Mesenchymal stem cell (in vitro differentiated cells and primary cell): ENCODE results near the gene METTL3.

ENCODE experiments used
- DNase-seq: peaks from one replicate; pipeline ENCODE4 v3.0.0-alpha.2; 2013
- H2AFZ ChIP-seq: one replicate; pipeline ENCODE4 v1.6.1; 2013; ENCODE audit warnings: low read depth, mild to moderate bottlenecking, control low read depth, inconsistent platforms, low read length, moderate library complexity
- H2AK5ac ChIP-seq: 2 replicates; pipeline ENCODE4 v1.6.1; 2013; ENCODE audit warnings: low read length, moderate library complexity, mild to moderate bottlenecking, inconsistent platforms; ENCODE audit not compliant: severe bottlenecking
- H2BK120ac ChIP-seq: one replicate; pipeline ENCODE4 v1.6.1; 2013; ENCODE audit warnings: low read depth, mild to moderate bottlenecking, inconsistent platforms, low read length, moderate library complexity
- H2BK12ac ChIP-seq, 2 experiments: one replicate each; pipeline ENCODE4 v1.6.1; 2013; ENCODE audit warnings: inconsistent platforms in 2 of 2, low read length in 2 of 2, mild to moderate bottlenecking in 2 of 2, moderate library complexity in 2 of 2, control low read depth in 1 of 2
- H2BK15ac ChIP-seq: one replicate; pipeline ENCODE4 v1.6.1; 2013; ENCODE audit warnings: mild to moderate bottlenecking, low read depth, inconsistent platforms; ENCODE audit not compliant: poor library complexity, severe bottlenecking
- H2BK5ac ChIP-seq: 2 replicates; pipeline ENCODE4 v1.6.1; 2013; ENCODE audit warnings: low read depth, mild to moderate bottlenecking, low read length, control low read depth, inconsistent platforms; ENCODE audit not compliant: poor library complexity, severe bottlenecking
- H3K14ac ChIP-seq, 2 experiments: one replicate each; pipeline ENCODE4 v1.6.1; 2013; ENCODE audit warnings: inconsistent platforms in 2 of 2, low read length in 2 of 2, control low read depth in 1 of 2, mild to moderate bottlenecking in 1 of 2, moderate library complexity in 1 of 2
- H3K18ac ChIP-seq, 2 experiments: one replicate each; pipeline ENCODE4 v1.6.1; 2013; ENCODE audit warnings: inconsistent platforms in 2 of 2, low read length in 2 of 2, control low read depth in 1 of 2, low read depth in 1 of 2, mild to moderate bottlenecking in 1 of 2
- H3K23ac ChIP-seq, 2 experiments: one replicate each; pipeline ENCODE4 v1.6.1; 2013; ENCODE audit warnings: inconsistent platforms in 2 of 2, low read length in 2 of 2, mild to moderate bottlenecking in 2 of 2, moderate library complexity in 2 of 2, control low read depth in 1 of 2
- H3K27ac ChIP-seq: 2 replicates; pipeline ENCODE4 v1.5.1; 2013; ENCODE audit warnings: mild to moderate bottlenecking, moderate library complexity, low read length, control low read depth, inconsistent platforms; ENCODE audit not compliant: poor library complexity, severe bottlenecking
- H3K27me3 ChIP-seq, 2 experiments: 2 replicates each; pipeline versions ENCODE4 v1.6.1 to v1.7.0; 2013; ENCODE audit warnings: low read length in 2 of 2, mild to moderate bottlenecking in 2 of 2, moderate library complexity in 2 of 2, control low read depth in 1 of 2, inconsistent platforms in 1 of 2; ENCODE audit not compliant: control insufficient read depth in 1 of 2, insufficient read depth in 1 of 2
- H3K36me3 ChIP-seq, 2 experiments: 2 replicates each; pipeline versions ENCODE4 v1.6.1 to v1.7.0; 2013; ENCODE audit warnings: low read length in 2 of 2, control low read depth in 1 of 2, inconsistent platforms in 1 of 2, low read depth in 1 of 2, mild to moderate bottlenecking in 1 of 2; ENCODE audit not compliant: insufficient read depth in 2 of 2, control insufficient read depth in 1 of 2
- H3K4ac ChIP-seq, 2 experiments: one replicate each; pipeline ENCODE4 v1.6.1; 2013; ENCODE audit warnings: inconsistent platforms in 2 of 2, low read length in 2 of 2, mild to moderate bottlenecking in 2 of 2, moderate library complexity in 2 of 2, control low read depth in 1 of 2, low read depth in 1 of 2
- H3K4me1 ChIP-seq: 2 replicates; pipeline ENCODE4 v1.6.1; 2013; ENCODE audit warnings: low read depth, low read length, control low read depth; ENCODE audit not compliant: control insufficient read depth, insufficient read depth
- H3K4me2 ChIP-seq: 2 replicates; pipeline ENCODE4 v1.6.1; 2013; ENCODE audit warnings: low read length, mild to moderate bottlenecking, inconsistent platforms; ENCODE audit not compliant: poor library complexity, severe bottlenecking
- H3K4me3 ChIP-seq, 2 experiments: 2 replicates each; pipeline versions ENCODE4 v1.5.1 to v1.7.0; 2013; ENCODE audit warnings: low read length in 2 of 2, mild to moderate bottlenecking in 2 of 2, control low read depth in 1 of 2, low read depth in 1 of 2; ENCODE audit not compliant: insufficient read depth in 1 of 2
- H3K79me1 ChIP-seq: replicated peaks from 2 replicates; pipeline ENCODE4 v1.6.1; 2013; ENCODE audit warnings: mild to moderate bottlenecking, control low read depth, low read length, inconsistent platforms; ENCODE audit not compliant: poor library complexity, severe bottlenecking
- H3K9ac ChIP-seq: 2 replicates; pipeline ENCODE4 v1.7.0; 2013; ENCODE audit warnings: mild to moderate bottlenecking, low read length, moderate library complexity
- H3K9me3 ChIP-seq: 2 replicates; pipeline ENCODE4 v1.7.0; 2013; ENCODE audit warnings: mild to moderate bottlenecking, low read length; ENCODE audit not compliant: control insufficient read depth
- H4K8ac ChIP-seq: one replicate; pipeline ENCODE4 v1.6.1; 2013; ENCODE audit warnings: inconsistent platforms, mild to moderate bottlenecking, low read length, moderate library complexity
- H4K91ac ChIP-seq: one replicate; pipeline ENCODE4 v1.6.1; 2013; ENCODE audit warnings: mild to moderate bottlenecking, low read length, inconsistent platforms
- WGBS: methylation state at CpG from one replicate; pipeline ENCODE4 v1.1.7; 2013; ENCODE audit warnings: mixed read lengths; 5-methylcytosine and 5-hydroxymethylcytosine counted together

Gene METTL3

GRCh38 chr14:21514341-21514740 lies 3.2 kb upstream of the METTL3 start:
- Histone ChIP-seq H3K79me1 (no peaks in the 10 kb centered on the region), H3K14ac (no peak overlapping the region), H4K8ac (no peak overlapping the region), H3K4me2 (no peak overlapping the region), H2AK5ac (no peak overlapping the region), H3K9ac (no peak overlapping the region), H2BK5ac (no peak overlapping the region), H3K4me3 (no peak overlapping the region), H3K36me3 (no peaks in the 10 kb centered on the region), H3K27me3 (no peaks in the 10 kb centered on the region), H2BK12ac (no peak overlapping the region), H2AFZ (no peak overlapping the region), H2BK15ac (no peak overlapping the region), H3K27ac (no peak overlapping the region), H3K4ac (no peak overlapping the region), H3K4me1 (no peaks in the 10 kb centered on the region), H3K9me3 (no peaks in the 10 kb centered on the region), H4K91ac (no peak overlapping the region), H2BK120ac (no peak overlapping the region), H3K23ac (no peak overlapping the region), H3K18ac (no peak overlapping the region)
- WGBS: 83% methylated on average over 1 of the region's 1 CpG
- DNase-seq: no peak

DNA sequence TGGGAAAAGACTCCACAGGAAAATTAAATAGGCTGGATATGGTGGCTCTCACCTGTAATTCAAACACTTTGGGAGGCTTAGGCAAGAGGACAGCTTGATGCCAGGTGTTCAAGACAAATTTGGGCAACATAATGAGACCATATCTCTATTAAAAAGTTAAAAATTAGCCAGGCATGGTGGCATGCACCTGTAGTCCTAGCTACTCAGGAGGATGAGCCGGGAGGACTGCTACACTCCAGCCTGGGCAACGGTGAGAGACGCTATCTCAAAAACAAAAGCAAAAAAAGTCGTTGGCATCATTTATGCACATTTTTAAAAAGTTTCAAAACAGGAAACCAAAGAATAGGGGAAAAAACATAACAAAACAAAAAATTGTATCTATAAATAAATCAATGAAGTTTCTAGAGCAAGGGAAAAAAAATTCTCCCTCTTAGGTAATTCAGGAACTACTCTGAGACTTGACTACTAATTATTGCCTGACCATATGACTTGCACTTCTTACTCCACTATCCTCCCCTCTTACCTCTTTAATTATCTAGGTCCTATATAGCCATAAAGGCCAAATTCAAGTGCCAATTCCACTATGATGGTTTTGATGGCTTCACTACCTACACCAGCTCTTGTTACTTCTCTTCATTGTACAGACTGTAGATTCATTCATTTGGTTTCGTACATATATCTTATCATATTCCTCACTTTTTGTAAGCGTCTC lies 1.6 kb downstream of the METTL3 start:
- Histone ChIP-seq H2AK5ac (no peak overlapping the region), H3K9ac (peak overlapping the region; percentile 95), H3K27me3 (no peaks in the 10 kb centered on the region), H3K36me3 (peaks cover 7 to 18% of the 10 kb centered on the region in 2 experiments), H4K91ac (no peak overlapping the region), H2BK15ac (no peak overlapping the region), H2BK5ac (no peak overlapping the region), H4K8ac (no peak overlapping the region), H3K9me3 (no peaks in the 10 kb centered on the region), H3K18ac (no peak overlapping the region), H2AFZ (no peak overlapping the region), H3K4me1 (no peaks in the 10 kb centered on the region), H3K14ac (no peak overlapping the region), H3K23ac (no peak overlapping the region), H3K4ac (no peak overlapping the region), H3K27ac (no peak overlapping the region), H3K4me3 (peak overlapping the region in 1 of 2 experiments; percentile 99), H3K4me2 (no peak overlapping the region), H3K79me1 (peaks cover 4% of the 10 kb centered on the region), H2BK120ac (no peak overlapping the region), H2BK12ac (no peak overlapping the region)
- DNase-seq: no peak
- WGBS: over 99% methylated on average over 5 of the region's 6 CpGs

- Histone ChIP-seq H3K4ac (no peak overlapping the region), H2BK120ac (no peak overlapping the region), H3K4me3 (no peak overlapping the region), H4K91ac (no peak overlapping the region), H2BK15ac (no peak overlapping the region), H3K79me1 (peaks cover 17% of the 10 kb centered on the region), H3K9me3 (no peaks in the 10 kb centered on the region), H3K4me2 (no peak overlapping the region), H3K27me3 (no peaks in the 10 kb centered on the region), H2BK12ac (no peak overlapping the region), H3K18ac (no peak overlapping the region), H3K9ac (no peak overlapping the region), H3K23ac (no peak overlapping the region), H2AK5ac (no peak overlapping the region), H4K8ac (no peak overlapping the region), H3K36me3 (peaks cover 18 to 41% of the 10 kb centered on the region in 2 experiments), H3K27ac (no peak overlapping the region), H3K4me1 (no peaks in the 10 kb centered on the region), H3K14ac (no peak overlapping the region), H2AFZ (no peak overlapping the region), H2BK5ac (no peak overlapping the region)
- no CpG with 5 or more reads among the region's 2 CpGs for WGBS
- no peak for DNase-seq
Measured at GRCh38 chr14:21506557-21506956, 4.6 kb downstream of the METTL3 start.

DNA sequence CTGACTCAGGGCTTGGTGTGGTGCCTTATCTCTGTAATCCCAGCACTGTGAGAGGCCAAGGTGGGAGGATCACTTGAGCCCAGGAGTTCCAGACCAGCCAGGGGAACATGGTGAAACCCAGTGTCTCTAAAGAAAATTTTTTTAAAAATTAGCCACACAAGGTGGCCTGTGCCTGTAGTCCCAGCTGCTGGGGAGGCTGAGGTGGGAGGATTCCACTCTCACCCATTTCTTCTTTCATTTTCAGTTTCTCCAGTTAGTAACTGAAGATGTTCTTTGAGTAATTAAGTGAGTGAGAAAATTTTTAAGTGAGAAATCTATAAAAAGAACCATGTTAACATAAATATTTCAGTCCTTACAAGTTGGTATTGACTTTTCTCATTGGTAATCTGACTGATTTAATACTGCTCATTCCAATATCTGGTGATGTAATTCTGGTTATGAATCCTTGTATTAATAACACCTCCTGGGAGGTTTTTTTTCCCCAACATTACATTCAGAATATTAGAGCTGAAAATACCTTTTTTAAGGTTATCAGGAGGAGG lies 6.1 kb downstream of the METTL3 start:
- Histone ChIP-seq H3K9ac (peak overlapping the region; percentile 16), H4K8ac (no peak overlapping the region), H3K18ac (no peak overlapping the region), H3K36me3 (peaks cover 22 to 56% of the 10 kb centered on the region in 2 experiments), H2BK15ac (no peak overlapping the region), H3K23ac (no peak overlapping the region), H3K4me3 (no peak overlapping the region), H2BK5ac (no peak overlapping the region), H2AFZ (no peak overlapping the region), H2BK120ac (no peak overlapping the region), H3K27ac (no peak overlapping the region), H3K9me3 (no peaks in the 10 kb centered on the region), H2AK5ac (no peak overlapping the region), H3K4me2 (no peak overlapping the region), H3K4ac (no peak overlapping the region), H3K27me3 (no peaks in the 10 kb centered on the region), H3K14ac (no peak overlapping the region), H3K4me1 (no peaks in the 10 kb centered on the region), H4K91ac (no peak overlapping the region), H2BK12ac (no peak overlapping the region), H3K79me1 (peaks cover 19% of the 10 kb centered on the region)
- peak; percentile 37 for DNase-seq
